Duodenal mucosa (tissue), 2 donors: ENCODE results near the gene ARHGEF16.

Experiments
- H3K27ac ChIP-seq: one replicate; pipeline ENCODE4 v1.7.0; 2013; ENCODE audit warnings: low read depth, low read length
- H3K27me3 ChIP-seq, 2 donors: one replicate each; pipeline ENCODE4 v1.7.0; 2013; ENCODE audit warnings: low read length in 2 of 2, control low read depth in 1 of 2; ENCODE audit not compliant: insufficient read depth in 2 of 2, control insufficient read depth in 1 of 2
- H3K36me3 ChIP-seq, 2 donors: one replicate each; pipeline ENCODE4 v1.7.0; 2013; ENCODE audit warnings: low read length in 2 of 2, control low read depth in 1 of 2; ENCODE audit not compliant: insufficient read depth in 2 of 2, control insufficient read depth in 1 of 2
- H3K4me1 ChIP-seq, 2 donors: one replicate each; pipeline ENCODE4 v1.7.0; 2013; ENCODE audit warnings: low read length in 2 of 2, control low read depth in 1 of 2; ENCODE audit not compliant: insufficient read depth in 2 of 2, control insufficient read depth in 1 of 2
- H3K4me3 ChIP-seq, 2 donors: one replicate each; pipeline ENCODE4 v1.7.0; 2013; ENCODE audit warnings: low read length in 2 of 2, low read depth in 1 of 2
- H3K9ac ChIP-seq, 2 donors: one replicate each; pipeline ENCODE4 v1.7.0; 2013; ENCODE audit warnings: low read length in 2 of 2, low read depth in 1 of 2
- H3K9me3 ChIP-seq, 2 donors: one replicate each; pipeline ENCODE4 v1.7.0; 2013; ENCODE audit warnings: low read length in 2 of 2, control low read depth in 1 of 2; ENCODE audit not compliant: control insufficient read depth in 1 of 2

The ARHGEF16 gene

GRCh38 chr1:3453891-3454810 is at the start of gene ARHGEF16:
Gene ARHGEF16 (plus strand): TSS chr1:3454665. CDS start chr1:3463085, 8,420 bp downstream.
- no peaks in the 10 kb centered on the region for H3K36me3 ChIP-seq
- no peaks in the 10 kb centered on the region for H3K9me3 ChIP-seq
- peak within 1 kb of the TSS; percentile 70 to 76 for H3K4me3 ChIP-seq
- H3K27me3 ChIP-seq, result peaks cover 8 to 22% of the 10 kb centered on the region in 2 donors
- peak within 1 kb of the TSS; percentile 57 to 83 for H3K9ac ChIP-seq
- H3K27ac ChIP-seq, result peak within 1 kb of the TSS; percentile 85
- peaks cover 40 to 48% of the 10 kb centered on the region in 2 donors for H3K4me1 ChIP-seq

- H3K27ac ChIP-seq, result no peak overlapping the region
- H3K9ac ChIP-seq, result no peak overlapping the region
- no peak overlapping the region for H3K4me3 ChIP-seq
- H3K9me3 ChIP-seq, result no peaks in the 10 kb centered on the region
- H3K36me3 ChIP-seq, result peaks cover 0 to 19% of the 10 kb centered on the region in 2 donors
- no peaks in the 10 kb centered on the region for H3K27me3 ChIP-seq
- H3K4me1 ChIP-seq, result no peaks in the 10 kb centered on the region
Observed at GRCh38 chr1:3404801-3405200, 49.7 kb upstream of the ARHGEF16 start.

- no peak overlapping the region for H3K27ac ChIP-seq
Observed at GRCh38 chr1:3405491-3405890, 49.0 kb upstream of the ARHGEF16 start.

GRCh38 chr1:3405974-3406867 is 48.2 kb upstream of the ARHGEF16 start:
- no peak overlapping the region for H3K4me3 ChIP-seq
- peaks cover 0 to 17% of the 10 kb centered on the region in 2 donors for H3K36me3 ChIP-seq
- H3K9ac ChIP-seq, result no peak overlapping the region
- H3K4me1 ChIP-seq, result no peaks in the 10 kb centered on the region
- no peaks in the 10 kb centered on the region for H3K27me3 ChIP-seq
- H3K27ac ChIP-seq, result no peak overlapping the region
- no peaks in the 10 kb centered on the region for H3K9me3 ChIP-seq

More at GRCh38 chr1:3405491-3405890, 49.0 kb upstream of the ARHGEF16 start:
- no peak overlapping the region for H3K9ac ChIP-seq
- no peak overlapping the region for H3K4me3 ChIP-seq
- H3K36me3 ChIP-seq, result peaks cover 0 to 19% of the 10 kb centered on the region in 2 donors
- no peaks in the 10 kb centered on the region for H3K9me3 ChIP-seq
- no peaks in the 10 kb centered on the region for H3K4me1 ChIP-seq
- H3K27me3 ChIP-seq, result no peaks in the 10 kb centered on the region

- Histone ChIP-seq H3K4me1 (no peaks in the 10 kb centered on the region), H3K27ac (no peak overlapping the region), H3K27me3 (no peaks in the 10 kb centered on the region), H3K9ac (no peak overlapping the region), H3K4me3 (no peak overlapping the region), H3K36me3 (peaks cover 0 to 10% of the 10 kb centered on the region in 2 donors), H3K9me3 (no peaks in the 10 kb centered on the region)
Observed at GRCh38 chr1:3407021-3407420, 47.4 kb upstream of the ARHGEF16 start.

- Histone ChIP-seq H3K4me3 (no peak overlapping the region), H3K36me3 (peaks cover 0 to 10% of the 10 kb centered on the region in 2 donors), H3K27ac (no peak overlapping the region), H3K27me3 (no peaks in the 10 kb centered on the region), H3K4me1 (no peaks in the 10 kb centered on the region), H3K9ac (no peak overlapping the region), H3K9me3 (no peaks in the 10 kb centered on the region)
Observed at GRCh38 chr1:3408751-3409266, 45.7 kb upstream of the ARHGEF16 start.

- Histone ChIP-seq H3K9ac (no peak overlapping the region), H3K9me3 (no peaks in the 10 kb centered on the region), H3K4me1 (no peaks in the 10 kb centered on the region), H3K4me3 (no peak overlapping the region), H3K36me3 (peaks cover 0 to 10% of the 10 kb centered on the region in 2 donors), H3K27me3 (no peaks in the 10 kb centered on the region), H3K27ac (no peak overlapping the region)
Observed at GRCh38 chr1:3409366-3410141, 44.9 kb upstream of the ARHGEF16 start.

- no peak overlapping the region for H3K4me3 ChIP-seq
- peaks cover 0 to 6% of the 10 kb centered on the region in 2 donors for H3K36me3 ChIP-seq
- no peaks in the 10 kb centered on the region for H3K9me3 ChIP-seq
- H3K27ac ChIP-seq, result no peak overlapping the region
- H3K27me3 ChIP-seq, result no peaks in the 10 kb centered on the region
- no peak overlapping the region for H3K9ac ChIP-seq
- H3K4me1 ChIP-seq, result no peaks in the 10 kb centered on the region
Observed at GRCh38 chr1:3410142-3410925, 44.1 kb upstream of the ARHGEF16 start.

- peaks cover 0 to 9% of the 10 kb centered on the region in 2 donors for H3K9me3 ChIP-seq
- H3K27me3 ChIP-seq, result no peaks in the 10 kb centered on the region
- no peak overlapping the region for H3K9ac ChIP-seq
- no peaks in the 10 kb centered on the region for H3K4me1 ChIP-seq
- H3K36me3 ChIP-seq, result peaks cover 3 to 5% of the 10 kb centered on the region in 2 donors
- H3K27ac ChIP-seq, result no peak overlapping the region
- H3K4me3 ChIP-seq, result no peak overlapping the region
Observed at GRCh38 chr1:3411806-3412205, 42.7 kb upstream of the ARHGEF16 start.
